K562 treated with DMSO at 1 percent for 4 hours (cell line): Measurements from ENCODE around the gene NEU4. TPM values are rescaled to one million over a fixed set of nuclear protein-coding genes. Genes with fewer than 3 reads are reported as not detected.

Source experiments
- total RNA-seq: library from RNA; unstranded; fragments of 300-600 nt; gene quantifications from 2 replicates; pipeline ENCODE4 v1.2.3, GENCODE V29; 2022; ENCODE audit not compliant: insufficient read depth

NEU4 gene
- total RNA-seq, result 2.4 TPM in 1 of 2 replicates, not detected in the other

DNA sequence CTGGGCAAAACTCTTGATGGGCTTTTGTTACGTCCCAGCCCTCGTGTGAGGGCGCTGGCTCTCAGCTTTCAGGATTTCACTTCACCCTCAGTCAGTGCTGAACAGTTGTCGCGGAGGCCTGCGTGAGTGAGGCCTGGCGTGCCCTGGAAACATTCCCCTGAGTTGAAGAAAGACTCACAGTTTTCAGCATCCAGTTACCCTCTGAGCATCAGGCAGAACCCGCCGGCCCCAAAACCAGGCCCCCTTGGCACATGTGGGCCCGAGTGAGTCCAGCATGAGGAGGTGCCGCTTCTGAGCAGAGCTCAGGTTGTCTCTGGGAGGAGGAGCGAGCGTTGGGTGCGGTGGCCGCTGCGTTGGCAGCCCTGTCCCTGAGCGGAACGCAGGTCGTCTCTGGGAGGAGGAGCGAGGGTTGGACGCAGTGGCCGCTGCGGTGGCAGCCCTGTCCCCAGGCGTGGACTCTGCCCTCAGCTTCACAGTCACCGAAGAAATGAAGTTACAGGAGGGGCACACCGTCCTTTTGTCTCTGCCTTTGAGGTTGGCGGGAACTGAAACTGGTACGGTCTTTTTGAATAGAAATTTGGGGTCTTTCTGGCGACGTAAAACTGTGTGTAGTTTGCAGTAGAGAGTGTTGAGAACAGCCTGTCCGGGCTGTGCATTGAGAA is at the start of gene NEU4:
TSS of gene NEU4 (plus strand) at position 473 of the 662 bp plus-strand sequence. CDS start 5,292 bp downstream, outside the sequence.

DNA sequence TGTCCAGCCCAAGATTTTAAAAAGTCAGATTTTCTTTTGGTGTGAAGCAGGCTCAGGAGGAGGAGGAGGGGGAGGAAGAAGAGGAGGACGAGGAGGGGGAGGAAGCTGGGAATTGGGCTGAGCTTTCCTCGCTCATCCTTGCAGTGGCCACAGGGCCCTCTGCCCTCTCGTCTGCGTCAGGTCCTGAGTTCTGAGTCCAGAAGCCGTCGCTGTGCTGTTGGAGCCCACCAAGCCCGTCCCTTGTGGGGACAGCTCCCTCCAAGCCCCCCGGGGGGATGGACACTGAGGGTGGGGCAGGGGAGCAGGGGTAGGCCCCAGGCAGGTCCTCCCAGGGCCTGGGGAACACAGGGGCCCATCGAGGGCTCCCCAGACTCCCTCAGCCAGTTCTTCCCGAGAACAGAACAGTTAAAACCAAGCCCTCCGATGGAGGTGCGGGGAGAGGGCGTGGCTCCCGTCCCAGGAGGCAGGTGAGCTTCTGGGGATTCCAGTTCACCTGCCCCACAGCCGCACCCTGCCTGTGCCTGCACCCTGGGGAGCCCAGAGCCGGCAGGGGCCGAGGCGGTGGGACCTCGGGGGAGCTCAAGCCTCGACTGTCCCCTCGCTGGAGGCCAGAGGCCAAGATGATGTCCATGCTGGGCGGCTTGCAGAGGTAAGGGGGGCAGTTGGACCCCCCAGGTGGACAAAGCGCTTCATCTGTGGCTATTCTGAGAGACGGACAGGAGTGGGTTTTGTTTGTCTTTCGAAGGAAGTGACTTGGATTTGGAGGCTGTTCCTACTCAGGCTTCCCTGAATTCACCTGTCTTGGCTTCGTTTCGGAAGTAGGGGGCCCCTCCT is 32.4 kb upstream of the NEU4 start, which contains the start of gene GAL3ST2:
TSS of gene GAL3ST2 (plus strand) at position 487 of the 834 bp plus-strand sequence. CDS start at position 621, 134 bp downstream.

GRCh38 chr2:241858206-241859016 is 49.4 kb downstream of the NEU4 start, which contains the start of gene PDCD1:
TSS of gene PDCD1 (minus strand) at chr2:241858894. CDS start at chr2:241858838, 56 bp downstream.

Other genes with a start within 250 kb of the NEU4 start
- 28.0 and 35.8 TPM in 2 replicates for gene THAP4, start 172.0 kb upstream of the NEU4 start, total RNA-seq
- 45.5 and 51.2 TPM in 2 replicates for gene ATG4B, start 171.5 kb upstream of the NEU4 start, total RNA-seq
- gene DTYMK, start 122.4 kb upstream of the NEU4 start, total RNA-seq, result 76.6 and 86.8 TPM in 2 replicates
- gene ING5, start 107.2 kb upstream of the NEU4 start, total RNA-seq, result 9.6 and 14.5 TPM in 2 replicates
- 12.8 and 15.1 TPM in 2 replicates for gene D2HGDH, start 74.6 kb upstream of the NEU4 start, total RNA-seq
- 1.0 TPM in 1 of 2 replicates, not detected in the other for gene GAL3ST2, start 32.4 kb upstream of the NEU4 start, total RNA-seq
- gene PDCD1, start 49.7 kb downstream of the NEU4 start, total RNA-seq, result 0.77 TPM in 1 of 2 replicates, not detected in the other
- gene RTP5, start 60.5 kb downstream of the NEU4 start, total RNA-seq, result not detected in 2 replicates